ENCODE results near the gene GREM2. TPM values are rescaled to one million over a fixed set of nuclear protein-coding genes. Genes with fewer than 3 reads are reported as not detected.

GREM2 gene
- total RNA-seq, 1 experiment from 2014 or later: not detected

DNA sequence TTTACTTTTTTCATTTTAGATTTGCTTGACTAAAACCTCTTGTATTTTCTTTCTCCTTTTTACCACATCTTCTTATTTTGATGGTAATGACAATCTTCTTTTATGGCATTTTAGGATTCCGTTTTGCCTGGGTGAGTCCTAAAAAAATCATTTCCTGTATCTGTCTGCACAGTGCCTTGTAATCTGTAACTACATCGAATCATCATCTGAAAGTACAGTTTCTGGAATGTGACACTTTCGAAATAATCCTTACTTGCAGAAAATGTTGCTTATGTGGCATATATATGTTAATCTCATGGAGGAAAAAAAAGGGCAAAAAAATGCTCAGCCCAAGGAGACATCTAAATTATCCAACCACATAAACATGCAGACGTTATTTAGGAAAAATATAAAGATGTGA lies 29.0 kb downstream of the GREM2 start:
- Histone ChIP-seq H4K8ac (replicated peaks; ENCODE audit: insufficient read length, low read depth, low read length) (no peak overlapping the region), H3K9ac (ENCODE audit: extremely low read depth, insufficient read length, low read length) (no peak overlapping the region), H3K79me2 (ENCODE audit: insufficient read depth, low read length) (no peaks in the 10 kb centered on the region), H3K27me3 (ENCODE audit: insufficient read depth, low read length) (no peaks in the 10 kb centered on the region), H4K91ac (ENCODE audit: insufficient read length, low read depth, low read length) (no peak overlapping the region), H3K23ac (ENCODE audit: insufficient read length, low read depth, low read length) (no peak overlapping the region), H3K79me1 (ENCODE audit: insufficient read depth, low read depth, low read length, poor library complexity, severe bottlenecking) (no peaks in the 10 kb centered on the region), H3K23me2 (ENCODE audit: insufficient read length, low read depth, low read length, poor library complexity, severe bottlenecking) (no peaks in the 10 kb centered on the region), H3K4me2 (ENCODE audit: insufficient read depth, insufficient read length, low read length) (no peak overlapping the region), H4K5ac (ENCODE audit: insufficient read length, low read depth, low read length) (no peak overlapping the region), H3K27ac (ENCODE audit: insufficient read length, low read depth, low read length) (no peak overlapping the region), H2BK20ac (ENCODE audit: low read depth, low read length, poor library complexity, severe bottlenecking) (no peak overlapping the region), H2AK5ac (ENCODE audit: insufficient read length, low read length) (no peak overlapping the region), H2BK5ac (ENCODE audit: insufficient read length, low read length) (no peak overlapping the region), H3K4ac (ENCODE audit: low read depth, low read length) (no peak overlapping the region), H3T11ph (ENCODE audit: low read length) (no peak overlapping the region), H2BK120ac (ENCODE audit: low read depth, low read length, poor library complexity, severe bottlenecking) (no peak overlapping the region), H2BK12ac (ENCODE audit: insufficient read length, low read depth, low read length) (no peak overlapping the region), H3K4me1 (ENCODE audit: insufficient read depth, low read length) (no peaks in the 10 kb centered on the region), H3K56ac (ENCODE audit: insufficient read length, low read depth, low read length) (no peak overlapping the region), H3K18ac (ENCODE audit: insufficient read length, low read depth, low read length) (no peak overlapping the region), H2AFZ (ENCODE audit: low read length) (no peak overlapping the region), H2BK15ac (ENCODE audit: low read depth, low read length) (no peak overlapping the region), H3K9me3 (ENCODE audit: control insufficient read depth, low read depth, low read length) (no peaks in the 10 kb centered on the region), H3K14ac (ENCODE audit: insufficient read depth, low read length) (no peak overlapping the region), H4K20me1 (ENCODE audit: control insufficient read depth, insufficient read depth, insufficient read length) (no peaks in the 10 kb centered on the region)
- TF ChIP-seq, protein P1, sequence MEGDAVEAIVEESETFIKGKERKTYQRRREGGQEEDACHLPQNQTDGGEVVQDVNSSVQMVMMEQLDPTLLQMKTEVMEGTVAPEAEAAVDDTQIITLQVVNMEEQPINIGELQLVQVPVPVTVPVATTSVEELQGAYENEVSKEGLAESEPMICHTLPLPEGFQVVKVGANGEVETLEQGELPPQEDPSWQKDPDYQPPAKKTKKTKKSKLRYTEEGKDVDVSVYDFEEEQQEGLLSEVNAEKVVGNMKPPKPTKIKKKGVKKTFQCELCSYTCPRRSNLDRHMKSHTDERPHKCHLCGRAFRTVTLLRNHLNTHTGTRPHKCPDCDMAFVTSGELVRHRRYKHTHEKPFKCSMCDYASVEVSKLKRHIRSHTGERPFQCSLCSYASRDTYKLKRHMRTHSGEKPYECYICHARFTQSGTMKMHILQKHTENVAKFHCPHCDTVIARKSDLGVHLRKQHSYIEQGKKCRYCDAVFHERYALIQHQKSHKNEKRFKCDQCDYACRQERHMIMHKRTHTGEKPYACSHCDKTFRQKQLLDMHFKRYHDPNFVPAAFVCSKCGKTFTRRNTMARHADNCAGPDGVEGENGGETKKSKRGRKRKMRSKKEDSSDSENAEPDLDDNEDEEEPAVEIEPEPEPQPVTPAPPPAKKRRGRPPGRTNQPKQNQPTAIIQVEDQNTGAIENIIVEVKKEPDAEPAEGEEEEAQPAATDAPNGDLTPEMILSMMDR (conservative IDR thresholded peaks at IDR 0.05): no peak
- Mint-ChIP-seq H3K4me1 (no peaks in the 10 kb centered on the region), H3K27me3 (ENCODE audit: low read depth) (no peaks in the 10 kb centered on the region), H3K4me3 (no peak overlapping the region), H3K9me3 (no peaks in the 10 kb centered on the region), H3K27ac (no peak overlapping the region), H3K36me3 (ENCODE audit: insufficient read depth in 1 of 3, low read depth in 3 of 3) (no peaks in the 10 kb centered on the region)
- WGBS (ENCODE audit: extremely low coverage, insufficient read length, low lambda C conversion rate): no CpG with 5 or more reads among the region's 4 CpGs
- DNase-seq: no peak
